Heart left ventricle (tissue), 16 donors: Measurements from ENCODE around the gene AGR2. TPM values are rescaled to one million over a fixed set of nuclear protein-coding genes. Genes with fewer than 3 reads are reported as not detected.

Source experiments
- ATAC-seq, 4 donors: fragments of 200-7000 bp; cut with Tn5 transposase; one replicate each; pipeline ENCODE4 v1.9.1; 2020 to 2022; ENCODE audit warnings: moderate library complexity in 4 of 4, mild to moderate bottlenecking in 3 of 4, moderate number of reproducible peaks in 1 of 4
- DNase-seq, 5 donors: peaks; one replicate each; pipeline ENCODE4 v3.0.0-alpha.2; 2020
- H3K27ac ChIP-seq, 12 donors: fragments of 200-600 bp; sonication (generic) in 4 of 12; one replicate each; pipeline versions ENCODE4 v1.5.0 to v1.8.0; 2016 to 2022; ENCODE audit warnings: mild to moderate bottlenecking in 2 of 12
- H3K27me3 ChIP-seq, 9 donors: fragments of 200-600 bp; sonication (generic) in 2 of 9; one replicate each; pipeline versions ENCODE4 v1.5.1 to v1.8.0; 2016 to 2022; ENCODE audit warnings: mild to moderate bottlenecking in 3 of 9
- H3K36me3 ChIP-seq, 9 donors: fragments of 200-600 bp; sonication (generic) in 2 of 9; one replicate each; pipeline versions ENCODE4 v1.5.0 to v1.8.0; 2018 to 2022; ENCODE audit warnings: mild to moderate bottlenecking in 2 of 9
- H3K4me1 ChIP-seq, 12 donors: fragments of 200-600 bp; sonication (generic) in 4 of 12; one replicate each; pipeline versions ENCODE4 v1.5.0 to v1.8.0; 2016 to 2022; ENCODE audit warnings: mild to moderate bottlenecking in 3 of 12
- H3K4me3 ChIP-seq, 12 donors: fragments of 200-600 bp; sonication (generic) in 4 of 12; one replicate each; pipeline versions ENCODE4 v1.5.0 to v1.8.0; 2017 to 2022; ENCODE audit warnings: mild to moderate bottlenecking in 9 of 12, moderate library complexity in 4 of 12
- H3K9me3 ChIP-seq, 12 donors: fragments of 200-600 bp; sonication (generic) in 4 of 12; one replicate each; pipeline versions ENCODE4 v1.5.0 to v1.8.0; 2016 to 2022; ENCODE audit warnings: mild to moderate bottlenecking in 1 of 12
- POLR2A ChIP-seq, 2 donors: fragments of 450-650 bp; IDR thresholded peaks; one replicate each; pipeline ENCODE4 v1.6.1; 2017; ENCODE audit warnings: antibody characterized with exemption in 2 of 2, mild to moderate bottlenecking in 2 of 2, moderate library complexity in 2 of 2
- WGBS, 4 donors: extraction: QIAGEN DNeasy Blood & Tissue Kit in 2 of 4; methylation state at CpG; one replicate each; pipeline versions ENCODE4 v1.1.5 to v1.1.7; 2013 to 2018; 5-methylcytosine and 5-hydroxymethylcytosine counted together
- intact Hi-C, 10 donors: fragments of 100-400 bp; cut with DNase I; formaldehyde crosslinking; loops; one replicate each; pipeline versions ENCODE4 v1.11.1 to v1.14.2; 2022
- polyA plus RNA-seq, 2 donors: library from polyadenylated mRNA; stranded (reverse); fragments of 200-250 nt; gene quantifications; one replicate each; pipeline ENCODE4 v1.2.3, GENCODE V29; 2013
- total RNA-seq, 9 donors: library from RNA; depleted of rRNA in 2 of 9; stranded (reverse); fragments of >200 nt in 2 of 9; fragmentation: NEBNext Ultra II Directional in 3 of 9; extraction: Animal tissue kit (Norgen Biotek cat#: 25700) in 3 of 9; gene quantifications; one replicate each; pipeline versions ENCODE4 v1.1.0 to v1.2.4, GENCODE V29; 2016 to 2023
- TF ChIP-seq, protein P1 (sequence below), 12 donors: fragments of 200-600 bp; sonication (generic) in 4 of 12; IDR thresholded peaks; one replicate each; pipeline versions ENCODE4 v1.5.0 to v1.8.0; 2018 to 2022; ENCODE audit warnings: antibody characterized with exemption in 12 of 12, mild to moderate bottlenecking in 5 of 12
- donor health status: ischemic (EF 13 %, LVEDD 7.1; RV severe dilation, severe dysfunction).
- donor health status: healthy with polysubstance abuse.
- donor health status: DM: no; HTN: yes; CAD: no.
- donor health status: DM: no; HTN: no; CAD: no.
- donor health status: ischemic (EF 25% LVEDD 6.9; RV normal size, moderate dysfunction).
- donor health status: ischemic (EF 25% LVEDD 5.7; RV mildly dilated, moderate dysfunction).
- donor health status: healthy.
- donor health status: DM: yes; HTN: yes; CAD: no.
- donor health status: ischemic (EF 35%, LVEDD 5.7; RV mildly dilated, moderate dysfunction).
- donor health status: nonischemic (EF 11% LVEDD 7.7; RV severe dilation, severe dysfunction).
- donor health status: DM: yes; HTN: yes; CAD: no.
- donor health status: PGD.
- donor health status: ischemic (EF 29% LVEDD 5.4; RV normal size, mild dysfunction).
- donor health status: nonischemic (EF 23%, LVEDD 6.1; RV moderate dilation, normal function).

Gene AGR2
- total and polyA plus RNA-seq, 11 donors, result 0.37 TPM; not detected in 10

DNA sequence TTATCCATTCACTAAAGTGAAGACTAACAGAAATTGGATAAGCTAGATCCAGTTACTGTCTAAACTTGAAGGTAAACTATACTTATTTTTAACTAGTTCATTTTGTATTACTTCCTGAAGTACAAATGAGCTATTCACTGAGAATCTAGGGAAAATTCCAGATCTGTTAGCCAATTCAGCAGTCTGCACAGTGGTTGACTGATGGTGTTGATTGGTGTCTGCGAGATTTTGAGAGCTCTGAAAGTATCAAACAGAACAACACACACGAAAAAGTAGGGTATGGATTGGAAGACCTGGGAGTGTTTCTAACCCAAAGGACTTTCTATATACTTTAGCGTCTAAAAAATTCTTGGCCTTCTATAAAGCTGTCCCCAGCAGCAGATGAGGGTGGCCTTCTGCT, 33.6 kb upstream of the AGR2 start:
- intact Hi-C loops, result no loop called here
- no peak for ATAC-seq
- Histone ChIP-seq H3K4me1 (peaks cover 0 to 6% (median 0%) of the 10 kb centered on the region in 12 donors), H3K4me3 (no peak overlapping the region), H3K36me3 (no peaks in the 10 kb centered on the region), H3K9me3 (peaks cover 0 to 3% (median 0%) of the 10 kb centered on the region in 12 donors), H3K27me3 (no peaks in the 10 kb centered on the region), H3K27ac (no peak overlapping the region)
- no peak for TF ChIP-seq POLR2A (IDR thresholded peaks at IDR 0.05)
- TF ChIP-seq, protein P1, sequence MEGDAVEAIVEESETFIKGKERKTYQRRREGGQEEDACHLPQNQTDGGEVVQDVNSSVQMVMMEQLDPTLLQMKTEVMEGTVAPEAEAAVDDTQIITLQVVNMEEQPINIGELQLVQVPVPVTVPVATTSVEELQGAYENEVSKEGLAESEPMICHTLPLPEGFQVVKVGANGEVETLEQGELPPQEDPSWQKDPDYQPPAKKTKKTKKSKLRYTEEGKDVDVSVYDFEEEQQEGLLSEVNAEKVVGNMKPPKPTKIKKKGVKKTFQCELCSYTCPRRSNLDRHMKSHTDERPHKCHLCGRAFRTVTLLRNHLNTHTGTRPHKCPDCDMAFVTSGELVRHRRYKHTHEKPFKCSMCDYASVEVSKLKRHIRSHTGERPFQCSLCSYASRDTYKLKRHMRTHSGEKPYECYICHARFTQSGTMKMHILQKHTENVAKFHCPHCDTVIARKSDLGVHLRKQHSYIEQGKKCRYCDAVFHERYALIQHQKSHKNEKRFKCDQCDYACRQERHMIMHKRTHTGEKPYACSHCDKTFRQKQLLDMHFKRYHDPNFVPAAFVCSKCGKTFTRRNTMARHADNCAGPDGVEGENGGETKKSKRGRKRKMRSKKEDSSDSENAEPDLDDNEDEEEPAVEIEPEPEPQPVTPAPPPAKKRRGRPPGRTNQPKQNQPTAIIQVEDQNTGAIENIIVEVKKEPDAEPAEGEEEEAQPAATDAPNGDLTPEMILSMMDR (IDR thresholded peaks at IDR 0.05), result no peak
- WGBS, 4 donors, result 46 to 73% (median 59%) methylated on average over 3 of the region's 3 CpGs
- no peak for DNase-seq

DNA sequence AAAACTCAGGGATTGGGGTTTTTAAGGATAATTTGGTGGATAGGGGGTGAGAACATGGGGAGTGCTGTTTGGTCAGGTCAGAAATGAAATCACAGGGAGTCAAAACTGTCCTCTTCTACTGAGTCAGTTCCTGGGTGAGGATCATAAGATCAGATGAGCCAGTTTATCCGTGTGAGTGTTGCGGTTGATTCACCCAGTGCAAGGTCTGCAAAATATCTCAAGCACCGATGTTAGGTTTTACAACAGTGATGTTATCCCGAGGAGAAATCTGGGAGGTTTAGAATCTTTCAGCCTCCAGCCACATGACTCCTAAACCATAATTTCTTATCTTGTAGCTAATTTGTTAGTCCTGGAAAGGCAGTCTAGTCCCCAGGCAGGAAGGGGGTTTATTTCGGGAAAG, 31.7 kb upstream of the AGR2 start:
- 65 to 89% (median 76%) methylated on average over 5 of the region's 5 CpGs for WGBS, 4 donors
- Histone ChIP-seq H3K27ac (no peak overlapping the region), H3K27me3 (no peaks in the 10 kb centered on the region), H3K9me3 (peaks cover 0 to 3% (median 0%) of the 10 kb centered on the region in 12 donors), H3K4me3 (no peak overlapping the region), H3K4me1 (peaks cover 0 to 6% (median 0%) of the 10 kb centered on the region in 12 donors), H3K36me3 (no peaks in the 10 kb centered on the region)
- DNase-seq, result no peak
- ATAC-seq, result no peak
- intact Hi-C loops, result no loop called here
- TF ChIP-seq, protein P1 (IDR thresholded peaks at IDR 0.05), result no peak
- no peak for TF ChIP-seq POLR2A (IDR thresholded peaks at IDR 0.05)

DNA sequence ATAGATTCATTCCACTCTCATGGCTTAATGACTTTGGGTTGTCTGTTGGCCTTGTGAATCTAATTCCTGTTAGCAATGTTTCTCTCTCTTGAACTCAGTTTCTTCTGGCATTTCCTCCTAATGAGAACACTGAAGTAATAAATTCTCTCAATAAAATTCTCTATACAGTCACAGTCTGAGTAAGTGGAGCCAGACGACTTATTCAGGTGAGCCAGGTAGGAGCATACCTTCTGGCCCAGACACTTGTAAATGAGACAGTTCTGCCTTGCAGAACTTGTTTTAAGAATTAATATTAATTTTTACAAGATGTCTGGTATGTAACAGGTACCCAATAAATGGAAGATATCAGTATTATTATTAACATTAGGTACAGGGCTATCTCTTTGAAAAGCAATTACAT, 28.6 kb upstream of the AGR2 start:
- H3K4me1 ChIP-seq, result no peaks in the 10 kb centered on the region
- no peaks in the 10 kb centered on the region for H3K27me3 ChIP-seq
- no peaks in the 10 kb centered on the region for H3K36me3 ChIP-seq
- no peak overlapping the region for H3K27ac ChIP-seq
- intact Hi-C loops, result no loop called here
- peaks cover 0 to 12% (median 0%) of the 10 kb centered on the region in 12 donors for H3K9me3 ChIP-seq
- no peak overlapping the region for H3K4me3 ChIP-seq
- TF ChIP-seq, protein P1 (IDR thresholded peaks at IDR 0.05), result no peak
- no peak for TF ChIP-seq POLR2A (IDR thresholded peaks at IDR 0.05)
- WGBS, 4 donors, result 77 to 93% (median 92%) methylated on average over 1 of the region's 1 CpG
- DNase-seq (no peak), ATAC-seq (no peak)

DNA sequence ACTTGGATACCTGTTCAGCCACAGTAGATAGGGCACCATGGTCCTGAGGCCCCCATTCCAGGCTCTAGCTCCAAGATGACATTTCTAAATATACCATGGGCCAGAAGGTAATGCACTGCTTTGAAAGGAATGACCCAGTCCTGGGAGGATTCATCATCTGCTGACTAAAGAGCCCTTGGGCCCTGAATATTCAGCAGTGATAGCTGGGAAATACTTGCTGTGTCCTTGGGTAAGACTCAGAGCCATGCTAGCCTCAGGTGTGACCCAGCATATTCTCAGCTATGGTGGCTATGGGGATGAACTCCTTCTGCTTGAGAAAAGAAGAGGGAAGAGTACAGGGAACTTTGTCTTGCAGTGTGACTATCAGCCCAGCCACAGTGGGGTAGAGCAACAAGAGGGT, 21.3 kb upstream of the AGR2 start:
- DNase-seq (no peak), ATAC-seq (no peak)
- Histone ChIP-seq H3K4me1 (no peaks in the 10 kb centered on the region), H3K36me3 (no peaks in the 10 kb centered on the region), H3K27me3 (peaks cover 0 to 4% (median 0%) of the 10 kb centered on the region in 9 donors), H3K27ac (no peak overlapping the region), H3K4me3 (no peak overlapping the region), H3K9me3 (peaks cover 0 to 11% (median 0%) of the 10 kb centered on the region in 12 donors)
- TF ChIP-seq, protein P1 (IDR thresholded peaks at IDR 0.05), result no peak
- TF ChIP-seq POLR2A (IDR thresholded peaks at IDR 0.05), result no peak
- intact Hi-C loops, result no loop called here
